ENCODE data around the gene PDCD11.

Gene PDCD11

DNA sequence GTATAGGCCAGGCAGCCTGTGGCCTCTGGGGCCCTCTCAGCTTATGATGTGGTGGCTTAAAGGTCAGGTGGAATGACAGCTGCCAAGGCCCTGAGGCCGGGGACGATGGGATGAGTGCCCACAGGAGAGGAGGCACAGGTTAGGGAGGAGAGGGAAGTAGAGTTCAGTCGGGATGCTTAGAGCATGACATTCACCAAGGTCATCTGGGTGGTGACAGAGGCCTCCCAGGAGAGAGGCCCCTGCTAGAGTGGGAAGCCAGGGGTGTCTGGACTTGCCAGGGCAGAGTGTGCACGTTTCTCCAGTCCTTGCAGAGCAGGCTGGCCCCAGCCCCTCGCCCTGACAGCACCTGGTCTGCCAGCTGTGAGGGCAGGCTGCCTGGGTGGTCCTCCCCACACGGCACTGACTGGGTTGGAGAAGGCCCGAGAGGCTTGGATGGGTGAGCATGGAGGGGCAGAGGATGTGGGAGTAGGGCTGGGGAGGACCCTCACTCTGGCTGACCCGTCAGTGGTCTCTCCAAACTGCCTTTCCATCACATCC lies 60.8 kb downstream of the PDCD11 start:
- Histone ChIP-seq H3K27me3 (ENCODE audit: insufficient read depth, poor library complexity, severe bottlenecking) (no peaks in the 10 kb centered on the region), H3K4me3 (replicated peaks; ENCODE audit: insufficient read depth, low read length) (no peak overlapping the region), H3K27ac (replicated peaks) (no peak overlapping the region)
- DNase-seq (ENCODE audit: low read depth in 1 of 2, low spot score in 1 of 2), result no peak
- no peak for TF ChIP-seq SPI1 (IDR thresholded peaks at IDR 0.05; ENCODE audit: borderline replicate concordance, low read depth)
- TF ChIP-seq, protein P1, sequence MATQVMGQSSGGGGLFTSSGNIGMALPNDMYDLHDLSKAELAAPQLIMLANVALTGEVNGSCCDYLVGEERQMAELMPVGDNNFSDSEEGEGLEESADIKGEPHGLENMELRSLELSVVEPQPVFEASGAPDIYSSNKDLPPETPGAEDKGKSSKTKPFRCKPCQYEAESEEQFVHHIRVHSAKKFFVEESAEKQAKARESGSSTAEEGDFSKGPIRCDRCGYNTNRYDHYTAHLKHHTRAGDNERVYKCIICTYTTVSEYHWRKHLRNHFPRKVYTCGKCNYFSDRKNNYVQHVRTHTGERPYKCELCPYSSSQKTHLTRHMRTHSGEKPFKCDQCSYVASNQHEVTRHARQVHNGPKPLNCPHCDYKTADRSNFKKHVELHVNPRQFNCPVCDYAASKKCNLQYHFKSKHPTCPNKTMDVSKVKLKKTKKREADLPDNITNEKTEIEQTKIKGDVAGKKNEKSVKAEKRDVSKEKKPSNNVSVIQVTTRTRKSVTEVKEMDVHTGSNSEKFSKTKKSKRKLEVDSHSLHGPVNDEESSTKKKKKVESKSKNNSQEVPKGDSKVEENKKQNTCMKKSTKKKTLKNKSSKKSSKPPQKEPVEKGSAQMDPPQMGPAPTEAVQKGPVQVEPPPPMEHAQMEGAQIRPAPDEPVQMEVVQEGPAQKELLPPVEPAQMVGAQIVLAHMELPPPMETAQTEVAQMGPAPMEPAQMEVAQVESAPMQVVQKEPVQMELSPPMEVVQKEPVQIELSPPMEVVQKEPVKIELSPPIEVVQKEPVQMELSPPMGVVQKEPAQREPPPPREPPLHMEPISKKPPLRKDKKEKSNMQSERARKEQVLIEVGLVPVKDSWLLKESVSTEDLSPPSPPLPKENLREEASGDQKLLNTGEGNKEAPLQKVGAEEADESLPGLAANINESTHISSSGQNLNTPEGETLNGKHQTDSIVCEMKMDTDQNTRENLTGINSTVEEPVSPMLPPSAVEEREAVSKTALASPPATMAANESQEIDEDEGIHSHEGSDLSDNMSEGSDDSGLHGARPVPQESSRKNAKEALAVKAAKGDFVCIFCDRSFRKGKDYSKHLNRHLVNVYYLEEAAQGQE (IDR thresholded peaks at IDR 0.05; ENCODE audit: insufficient replicate concordance, low read depth), result no peak
- no peak for TF ChIP-seq POLR2AphosphoS5 (IDR thresholded peaks at IDR 0.05; ENCODE audit: low read depth)
- no peak for TF ChIP-seq CTCF (IDR thresholded peaks at IDR 0.05; ENCODE audit: insufficient read depth, low read length)
- no peak for TF ChIP-seq GABPA (IDR thresholded peaks at IDR 0.05; ENCODE audit: low read depth)

- TF ChIP-seq POLR2AphosphoS5 (IDR thresholded peaks at IDR 0.05; ENCODE audit: low read depth) (no peak), CTCF (IDR thresholded peaks at IDR 0.05; ENCODE audit: insufficient read depth, low read length) (no peak), SPI1 (IDR thresholded peaks at IDR 0.05; ENCODE audit: borderline replicate concordance, low read depth) (no peak), GABPA (IDR thresholded peaks at IDR 0.05; ENCODE audit: low read depth) (no peak)
- TF ChIP-seq, protein P1 (IDR thresholded peaks at IDR 0.05; ENCODE audit: insufficient replicate concordance, low read depth), result no peak
- Histone ChIP-seq H3K27me3 (ENCODE audit: insufficient read depth, poor library complexity, severe bottlenecking) (no peaks in the 10 kb centered on the region), H3K27ac (replicated peaks) (no peak overlapping the region), H3K4me3 (replicated peaks; ENCODE audit: insufficient read depth, low read length) (no peak overlapping the region)
- DNase-seq (ENCODE audit: low read depth in 1 of 2, low spot score in 1 of 2), result no peak
Observed at GRCh38 chr10:103457896-103458583, 61.6 kb downstream of the PDCD11 start.

DNA sequence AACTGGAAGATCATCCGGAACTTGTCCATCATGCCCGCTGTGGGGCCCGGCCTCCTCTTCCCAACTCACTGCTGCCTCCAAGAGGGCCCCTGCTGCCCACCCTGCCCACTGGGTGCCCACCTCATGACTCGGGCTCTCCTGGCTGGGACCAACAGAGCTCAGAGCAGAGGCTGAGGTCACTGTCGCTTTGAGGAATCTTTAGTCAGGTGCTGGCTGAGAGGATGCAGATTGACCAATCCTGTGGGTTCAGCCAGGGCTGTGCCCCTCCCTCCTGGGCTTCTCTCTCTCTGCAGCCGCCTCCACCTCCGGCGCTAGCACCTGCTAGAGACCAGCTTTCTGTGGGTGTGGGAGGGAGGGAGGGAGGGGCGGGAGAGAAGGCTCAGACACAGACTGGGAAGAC lies 62.3 kb downstream of the PDCD11 start, which contains the start of gene CALHM1:
CALHM1 (minus strand) TSS at position 181 of the 400 bp plus-strand sequence; CDS start at position 32, 149 bp downstream.
- TF ChIP-seq SPI1 (IDR thresholded peaks at IDR 0.05; ENCODE audit: borderline replicate concordance, low read depth) (no peak), POLR2AphosphoS5 (IDR thresholded peaks at IDR 0.05; ENCODE audit: low read depth) (no peak), CTCF (IDR thresholded peaks at IDR 0.05; ENCODE audit: insufficient read depth, low read length) (no peak), GABPA (IDR thresholded peaks at IDR 0.05; ENCODE audit: low read depth) (no peak)
- TF ChIP-seq, protein P1 (IDR thresholded peaks at IDR 0.05; ENCODE audit: insufficient replicate concordance, low read depth), result no peak
- Histone ChIP-seq H3K4me3 (replicated peaks; ENCODE audit: insufficient read depth, low read length) (no peak within 1 kb of the TSS), H3K27me3 (ENCODE audit: insufficient read depth, poor library complexity, severe bottlenecking) (no peaks in the 10 kb centered on the region), H3K27ac (replicated peaks) (no peak within 1 kb of the TSS)
- peak; percentile 65 to 74 for DNase-seq (ENCODE audit: low read depth in 1 of 2, low spot score in 1 of 2)

Measured in HL-60 (cell line).